Measurements from ENCODE around the gene ZFR. TPM values are rescaled to one million over a fixed set of nuclear protein-coding genes. Genes with fewer than 3 reads are reported as not detected.

Gene ZFR
- total and polyA plus RNA-seq, 9 of the 15 experiments (the other 6 are each of a cell fraction or from before 2014, with no cell fraction given): 35.5 to 108 (median 71.1) TPM

- peak in 1 of 2 experiments; percentile 46 for TF ChIP-seq NCOA2 (IDR thresholded peaks at IDR 0.05; ENCODE audit: partially characterized antibody in 2 of 2)
- TF ChIP-seq MECOM (CRISPR knock-in tag; IDR thresholded peaks at IDR 0.05): 0 out of 2 replicates have a peak, but pooled peaks have one; percentile 10
- peak; percentile 70; the same call in 1 of the 2 replicates for TF ChIP-seq NCOA1 (IDR thresholded peaks at IDR 0.05; ENCODE audit: low read depth)
- TF ChIP-seq ZBTB9 (CRISPR knock-in tag; IDR thresholded peaks at IDR 0.05): no peak
- TF ChIP-seq ARID3A (IDR thresholded peaks at IDR 0.05; ENCODE audit: borderline replicate concordance, low read depth, low read length): peak; percentile 76
- TF ChIP-seq FIP1L1 (IDR thresholded peaks at IDR 0.05; ENCODE audit: low read depth, low read length, poor library complexity, severe bottlenecking): no peak
- TF ChIP-seq TAF9B (IDR thresholded peaks at IDR 0.05; ENCODE audit: partially characterized antibody): peak; percentile 46
- no peak for TF ChIP-seq PURB (CRISPR knock-in tag; IDR thresholded peaks at IDR 0.05; ENCODE audit: low read depth)
- TF ChIP-seq CBX3 (IDR thresholded peaks at IDR 0.05; ENCODE audit: borderline replicate concordance in 1 of 2, low read length in 2 of 2): peak in 1 of 2 experiments; percentile 86; a peak in 2 of 3 replicates
- TF ChIP-seq ZBED1 (IDR thresholded peaks at IDR 0.05): 0 out of 2 replicates have a peak, but pooled peaks have one; percentile 51
- no peak for TF ChIP-seq ATF1 (CRISPR knock-in tag; IDR thresholded peaks at IDR 0.05)
- TF ChIP-seq ATF1 (tag; IDR thresholded peaks at IDR 0.05): peak; percentile 42
- peak; percentile 87 for TF ChIP-seq NBN (IDR thresholded peaks at IDR 0.05; ENCODE audit: low read depth)
- TF ChIP-seq ZBTB11 (CRISPR knock-in tag; IDR thresholded peaks at IDR 0.05): 0 out of 6 replicates have a peak, but pooled peaks of 1 of the 3 experiments have one; percentile 26
- peak; percentile 55 for TF ChIP-seq RFX1 (IDR thresholded peaks at IDR 0.05)
- TF ChIP-seq MTF1 (CRISPR knock-in tag; IDR thresholded peaks at IDR 0.05; ENCODE audit: borderline replicate concordance): no peak
These were observed 74.9 kb downstream of the ZFR start (continued) for GRCh38 chr5:32369542-32370155.
